HG03175 (cell line): Measurements from ENCODE around the gene EFNA1.

Experiments
- ATAC-seq: cut with Tn5 transposase; IDR thresholded peaks from one replicate; pipeline ENCODE4 v1.9.1; 2021; ENCODE audit warnings: mild to moderate bottlenecking, moderate library complexity; ENCODE audit not compliant: unreplicated experiment

The EFNA1 gene

DNA sequence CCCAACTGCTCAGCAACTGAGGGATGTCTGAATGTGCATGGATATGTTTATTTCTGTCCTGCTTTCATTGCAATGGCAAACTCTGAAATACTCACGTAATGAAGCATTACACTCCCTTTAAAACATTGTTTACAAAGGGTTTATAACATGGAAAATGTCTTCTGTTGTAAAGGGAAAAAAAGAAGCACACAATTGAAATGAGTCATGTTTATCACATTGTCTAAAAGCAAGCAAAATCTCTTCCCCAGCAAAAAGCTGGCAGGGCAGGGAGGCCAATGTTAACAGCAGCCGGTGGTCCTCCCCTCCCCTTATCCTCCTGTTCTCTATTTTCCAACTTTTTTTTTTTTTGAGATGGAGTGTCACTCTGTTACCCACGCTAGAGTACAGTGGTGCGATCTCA is 3.9 kb upstream of the EFNA1 start:
- no peak for ATAC-seq

DNA sequence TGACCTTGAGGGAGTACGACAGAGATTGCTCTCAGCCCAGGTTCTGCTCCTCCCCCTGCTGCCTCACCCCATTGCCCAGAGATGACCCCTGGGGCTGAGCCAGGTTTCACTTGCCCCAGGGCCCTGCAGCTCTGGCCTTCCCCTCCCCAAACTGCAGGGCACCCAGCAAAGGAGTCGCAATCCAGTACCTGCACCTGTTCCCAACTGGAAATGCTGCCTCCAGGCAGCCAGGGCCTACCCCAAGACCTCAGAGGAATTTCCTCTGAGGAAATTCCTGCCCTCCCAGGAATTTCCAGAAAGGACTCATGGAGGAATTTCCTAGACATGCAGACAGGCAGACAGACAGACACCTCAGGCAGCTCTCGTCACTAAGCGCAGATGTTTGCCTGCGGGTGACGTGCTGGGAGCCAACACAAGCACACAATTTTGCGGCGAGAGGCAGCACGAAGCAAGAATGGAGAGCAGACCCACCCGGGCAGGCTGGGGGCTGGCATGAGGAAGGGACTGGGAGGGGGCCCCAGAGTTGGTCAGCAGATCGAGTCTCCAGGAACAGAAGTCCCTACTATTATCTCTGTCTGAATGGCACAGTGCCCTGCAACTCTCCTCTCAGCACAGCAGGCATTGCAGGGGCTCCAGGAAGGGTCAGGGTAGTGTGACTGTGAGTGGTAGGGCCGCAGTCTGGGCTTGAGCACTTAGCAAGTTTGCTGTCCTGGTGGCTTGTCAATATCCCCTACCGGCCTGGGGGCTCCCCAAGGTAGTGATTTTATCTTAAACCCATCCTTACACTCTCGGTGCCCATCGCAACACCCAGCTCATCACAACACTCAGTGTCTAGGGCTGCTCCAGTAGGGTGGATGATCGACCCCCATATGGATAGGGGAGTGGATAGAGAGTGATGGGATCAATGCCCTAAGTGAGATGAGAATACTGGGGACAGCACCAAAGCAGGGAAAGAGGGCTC is 2.9 kb upstream of the EFNA1 start:
- ATAC-seq, result no peak

DNA sequence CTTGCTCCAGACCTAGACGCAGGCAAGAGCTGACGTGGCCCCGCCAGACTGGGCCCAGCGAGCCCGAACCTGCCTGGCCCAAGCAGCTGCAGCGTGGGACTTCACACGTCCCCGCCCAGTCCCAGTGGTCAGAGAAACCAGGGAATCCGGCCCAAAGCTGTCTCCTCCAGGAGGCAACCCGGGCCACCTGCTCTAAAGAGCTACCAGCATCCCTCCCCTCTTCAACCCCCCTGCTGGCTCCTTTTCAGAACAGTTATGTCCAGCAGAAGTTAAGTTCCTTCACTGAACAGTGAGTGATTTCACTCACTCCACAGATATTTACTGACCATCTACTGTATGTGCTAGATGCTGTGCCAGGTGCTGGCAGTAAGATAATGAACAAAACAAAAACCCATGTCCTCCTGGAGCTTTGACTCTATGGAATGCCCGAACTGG is 2.1 kb upstream of the EFNA1 start:
- ATAC-seq, result no peak

DNA sequence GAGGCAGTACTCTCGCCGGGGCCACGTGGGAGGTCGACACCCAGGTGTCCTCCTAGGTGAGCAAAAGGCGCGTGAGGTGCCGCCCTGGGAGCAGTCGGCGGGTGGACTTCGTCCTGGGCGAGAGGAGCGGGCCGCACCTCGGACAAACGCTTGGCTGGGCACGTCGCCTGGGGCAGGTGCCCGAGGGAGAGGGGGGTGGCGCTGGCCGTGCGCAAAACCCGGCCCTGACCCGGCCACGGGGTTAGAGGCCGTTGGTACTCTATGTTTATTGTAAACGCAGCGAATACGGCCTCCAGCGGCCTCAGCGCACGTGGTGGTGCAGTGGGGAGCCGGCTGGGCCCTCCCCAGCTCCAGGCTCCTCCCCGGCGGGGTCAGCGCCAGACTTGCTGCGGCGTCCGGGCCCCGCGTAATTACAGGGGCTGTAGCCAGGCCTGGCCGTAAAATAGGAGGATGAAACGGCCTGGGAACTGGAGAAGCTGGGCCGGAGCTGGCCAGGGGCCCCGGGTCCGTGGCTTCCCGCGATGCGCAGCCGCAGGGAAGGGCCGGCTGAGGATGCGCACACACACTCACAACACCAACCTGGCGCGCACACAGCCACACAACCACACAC is 1.6 kb upstream of the EFNA1 start:
- ATAC-seq, result no peak

DNA sequence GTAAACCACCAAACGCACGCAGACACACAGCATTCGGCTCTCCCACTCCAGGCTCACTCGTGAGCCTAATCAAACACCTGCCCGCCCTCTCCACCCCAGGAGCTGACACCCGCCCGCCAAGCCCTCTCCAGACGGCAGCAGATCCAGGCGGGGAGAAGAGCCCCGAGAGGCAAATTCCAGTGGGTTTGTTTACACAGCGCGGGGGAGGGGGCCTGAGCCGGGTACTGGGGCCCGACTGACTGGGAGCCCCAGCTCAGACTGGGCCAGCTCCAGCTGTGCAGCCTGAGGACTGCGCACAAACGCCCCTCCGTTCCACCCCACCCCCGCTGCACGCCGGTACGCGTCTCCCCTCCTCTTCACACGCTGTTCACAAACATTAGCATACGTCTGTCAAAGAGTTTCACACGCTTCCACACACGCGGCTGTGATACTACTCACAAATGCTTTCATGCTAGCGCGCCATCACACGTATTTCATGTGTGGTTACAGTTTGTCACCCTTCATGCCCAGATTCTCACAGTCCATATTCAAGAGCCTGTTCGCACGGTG is 1.0 kb upstream of the EFNA1 start:
- no peak for ATAC-seq

DNA sequence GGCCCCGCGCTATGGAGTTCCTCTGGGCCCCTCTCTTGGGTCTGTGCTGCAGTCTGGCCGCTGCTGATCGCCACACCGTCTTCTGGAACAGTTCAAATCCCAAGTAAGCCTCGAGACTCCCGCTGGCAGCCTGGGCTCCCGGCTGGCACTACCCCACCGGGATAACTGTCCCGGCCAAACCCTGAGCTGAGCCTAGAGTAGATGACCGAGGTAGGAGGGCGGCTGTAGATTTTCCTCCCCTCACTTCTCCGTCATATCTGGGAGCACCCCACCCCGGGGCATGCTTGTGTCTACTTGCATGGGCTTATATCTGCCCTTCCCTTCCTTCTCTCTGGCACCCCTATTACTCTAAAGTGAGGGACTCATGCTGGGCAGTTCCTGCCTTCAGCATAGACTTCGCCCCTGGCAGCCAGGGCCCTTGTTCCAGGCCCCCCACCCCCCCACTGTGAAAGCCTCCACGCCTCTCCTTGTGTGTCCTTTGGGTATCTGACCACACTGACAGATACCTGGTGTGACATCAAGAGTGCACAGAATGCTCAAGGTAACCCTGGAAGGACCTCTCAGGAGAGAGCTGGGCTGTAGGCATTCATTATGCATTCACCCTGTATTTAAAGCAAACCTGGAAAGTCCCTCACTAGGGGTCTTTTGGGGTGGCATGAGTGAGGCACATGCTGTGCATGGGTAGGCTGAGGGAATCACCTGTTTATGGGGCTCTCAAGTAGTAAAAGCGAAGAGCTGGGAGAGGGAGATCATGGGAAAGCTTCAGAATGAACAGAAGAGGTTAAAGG is 485 bp downstream of the EFNA1 start:
- ATAC-seq, result no peak

DNA sequence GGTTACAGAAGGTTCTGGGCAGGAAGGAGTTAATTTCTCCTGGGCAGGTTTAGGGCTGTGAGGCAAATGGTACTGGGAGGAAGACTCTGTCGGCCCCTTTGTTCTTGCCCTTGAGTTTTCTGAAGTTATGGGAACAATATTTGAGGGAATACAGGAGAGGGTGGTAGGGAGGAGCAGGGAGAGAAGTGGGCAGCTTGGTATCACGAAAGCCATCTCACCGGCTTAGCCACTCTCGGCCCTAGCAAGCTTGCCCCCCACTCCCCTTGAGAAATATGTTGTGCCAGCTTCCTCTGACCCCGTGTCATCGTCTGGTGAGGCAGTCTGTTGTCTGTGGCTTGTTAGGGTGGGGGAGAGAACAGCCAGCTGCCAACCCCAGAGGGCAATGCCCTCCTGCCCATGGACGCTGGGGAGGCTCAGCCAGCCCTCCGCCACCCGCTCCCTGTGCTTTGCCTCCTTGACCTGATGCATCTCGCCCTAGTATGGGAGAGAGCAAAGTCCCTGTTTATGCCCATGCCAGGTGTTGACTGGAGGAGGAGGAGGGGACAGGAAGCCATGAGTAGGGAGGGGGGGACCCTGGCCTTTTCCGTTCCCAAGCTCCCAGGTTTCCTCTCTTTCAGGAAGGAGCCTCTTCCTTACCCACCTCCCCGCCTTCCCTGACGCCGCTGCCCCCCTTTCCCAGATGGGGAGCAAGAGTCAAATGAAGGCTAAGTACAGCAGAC is 1.2 kb downstream of the EFNA1 start:
- ATAC-seq, result no peak

DNA sequence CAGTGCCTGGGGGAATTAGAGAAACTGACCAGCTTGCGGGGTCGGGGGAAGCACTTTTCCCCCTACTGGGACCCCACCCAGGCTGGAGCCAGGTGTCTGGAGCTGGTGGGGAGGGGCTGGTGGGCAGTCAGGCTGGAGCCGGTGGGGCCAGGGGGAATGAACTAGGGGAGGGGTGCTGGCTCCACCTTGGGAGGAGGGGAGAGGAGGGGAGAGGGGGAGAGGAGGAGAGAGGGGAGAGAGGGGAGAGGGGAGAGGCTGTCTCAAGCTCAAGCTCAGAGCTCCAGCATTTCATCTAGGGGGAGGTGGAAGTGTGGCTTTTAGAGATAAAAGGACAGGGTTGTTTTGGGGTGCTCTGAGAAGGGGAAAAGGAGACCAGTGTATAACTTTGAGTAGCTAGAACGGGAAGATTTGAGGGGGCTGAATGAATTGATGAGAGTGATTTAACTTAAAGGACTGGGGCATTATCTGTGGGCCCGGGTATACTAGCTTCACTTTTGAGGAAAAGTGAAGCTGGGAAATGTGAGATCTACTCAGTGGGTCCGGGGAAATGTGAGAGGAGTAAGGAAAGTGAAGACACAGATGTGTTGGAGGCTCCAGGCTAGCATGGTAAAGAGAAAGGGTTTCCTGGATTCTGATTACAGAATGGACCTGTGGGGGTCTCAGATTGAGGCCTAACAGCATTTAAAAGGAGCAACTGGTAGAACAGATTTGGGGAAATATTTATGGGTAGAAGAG is 2.8 kb downstream of the EFNA1 start:
- no peak for ATAC-seq

DNA sequence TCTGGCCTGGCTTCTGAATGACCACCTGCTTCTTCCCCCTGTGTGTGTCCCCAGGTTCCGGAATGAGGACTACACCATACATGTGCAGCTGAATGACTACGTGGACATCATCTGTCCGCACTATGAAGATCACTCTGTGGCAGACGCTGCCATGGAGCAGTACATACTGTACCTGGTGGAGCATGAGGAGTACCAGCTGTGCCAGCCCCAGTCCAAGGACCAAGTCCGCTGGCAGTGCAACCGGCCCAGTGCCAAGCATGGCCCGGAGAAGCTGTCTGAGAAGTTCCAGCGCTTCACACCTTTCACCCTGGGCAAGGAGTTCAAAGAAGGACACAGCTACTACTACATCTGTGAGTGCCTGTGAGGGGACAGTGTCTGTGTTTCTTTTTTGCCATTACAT is 3.6 kb downstream of the EFNA1 start:
- no peak for ATAC-seq

DNA sequence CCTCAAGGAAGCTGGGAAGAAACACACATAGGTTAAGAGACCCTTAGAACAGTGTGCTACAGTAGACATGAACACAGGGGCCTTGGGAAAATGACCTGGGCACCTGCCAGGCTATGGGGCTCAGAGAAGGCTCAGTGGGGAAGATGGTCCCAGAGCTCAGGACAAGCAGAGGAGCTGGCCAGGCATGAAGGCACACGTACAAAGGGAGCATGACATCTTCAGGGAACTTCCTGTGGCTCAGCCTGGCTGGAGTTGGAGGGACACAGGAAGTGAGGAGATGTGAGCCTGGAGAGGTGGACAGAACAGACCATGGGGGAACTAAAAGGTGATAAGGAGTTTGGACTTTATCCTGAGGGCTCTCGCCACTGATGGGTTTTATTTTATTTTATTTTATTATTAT is 4.2 kb downstream of the EFNA1 start:
- no peak for ATAC-seq

DNA sequence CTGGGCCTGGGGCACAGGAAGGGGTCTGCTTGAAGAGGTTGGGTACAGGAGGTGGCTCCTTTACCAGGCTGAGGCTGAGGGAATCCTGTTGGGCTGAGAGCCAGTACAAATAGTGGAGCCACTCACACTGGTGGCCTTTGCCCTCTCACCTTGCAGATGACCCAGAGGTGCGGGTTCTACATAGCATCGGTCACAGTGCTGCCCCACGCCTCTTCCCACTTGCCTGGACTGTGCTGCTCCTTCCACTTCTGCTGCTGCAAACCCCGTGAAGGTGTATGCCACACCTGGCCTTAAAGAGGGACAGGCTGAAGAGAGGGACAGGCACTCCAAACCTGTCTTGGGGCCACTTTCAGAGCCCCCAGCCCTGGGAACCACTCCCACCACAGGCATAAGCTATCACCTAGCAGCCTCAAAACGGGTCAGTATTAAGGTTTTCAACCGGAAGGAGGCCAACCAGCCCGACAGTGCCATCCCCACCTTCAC is 6.2 kb downstream of the EFNA1 start:
- no peak for ATAC-seq

DNA sequence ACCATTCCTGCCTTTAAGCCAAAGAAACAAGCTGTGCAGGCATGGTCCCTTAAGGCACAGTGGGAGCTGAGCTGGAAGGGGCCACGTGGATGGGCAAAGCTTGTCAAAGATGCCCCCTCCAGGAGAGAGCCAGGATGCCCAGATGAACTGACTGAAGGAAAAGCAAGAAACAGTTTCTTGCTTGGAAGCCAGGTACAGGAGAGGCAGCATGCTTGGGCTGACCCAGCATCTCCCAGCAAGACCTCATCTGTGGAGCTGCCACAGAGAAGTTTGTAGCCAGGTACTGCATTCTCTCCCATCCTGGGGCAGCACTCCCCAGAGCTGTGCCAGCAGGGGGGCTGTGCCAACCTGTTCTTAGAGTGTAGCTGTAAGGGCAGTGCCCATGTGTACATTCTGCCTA is 6.6 kb downstream of the EFNA1 start:
- ATAC-seq, result no peak

DNA sequence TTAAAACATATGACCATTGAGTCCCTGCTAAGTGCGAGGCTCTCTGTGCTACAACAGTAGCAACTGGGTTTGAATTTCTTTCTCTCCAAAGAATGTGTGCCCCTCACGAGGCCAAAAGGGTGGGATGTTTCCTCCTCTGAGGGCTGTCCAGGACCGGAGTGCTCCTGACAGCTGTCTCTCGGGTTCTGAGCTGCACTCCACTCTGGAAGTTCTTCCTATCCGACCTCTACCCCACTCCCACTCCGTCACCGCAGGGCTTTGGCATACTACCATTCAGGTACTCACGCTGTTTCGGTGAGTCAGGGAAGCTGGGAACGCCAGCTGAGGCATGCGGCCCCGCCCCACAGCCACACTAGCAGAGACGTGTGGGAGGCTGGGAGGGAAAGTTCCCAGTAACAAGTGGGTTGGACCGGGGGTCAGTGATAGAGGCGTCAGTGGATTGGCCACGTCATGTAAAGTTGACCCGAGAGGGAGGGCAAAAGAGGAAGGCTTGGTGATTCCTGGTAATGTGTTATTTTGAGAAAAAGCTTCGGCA is 7.3 kb downstream of the EFNA1 start:
- peak; percentile 16 for ATAC-seq

DNA sequence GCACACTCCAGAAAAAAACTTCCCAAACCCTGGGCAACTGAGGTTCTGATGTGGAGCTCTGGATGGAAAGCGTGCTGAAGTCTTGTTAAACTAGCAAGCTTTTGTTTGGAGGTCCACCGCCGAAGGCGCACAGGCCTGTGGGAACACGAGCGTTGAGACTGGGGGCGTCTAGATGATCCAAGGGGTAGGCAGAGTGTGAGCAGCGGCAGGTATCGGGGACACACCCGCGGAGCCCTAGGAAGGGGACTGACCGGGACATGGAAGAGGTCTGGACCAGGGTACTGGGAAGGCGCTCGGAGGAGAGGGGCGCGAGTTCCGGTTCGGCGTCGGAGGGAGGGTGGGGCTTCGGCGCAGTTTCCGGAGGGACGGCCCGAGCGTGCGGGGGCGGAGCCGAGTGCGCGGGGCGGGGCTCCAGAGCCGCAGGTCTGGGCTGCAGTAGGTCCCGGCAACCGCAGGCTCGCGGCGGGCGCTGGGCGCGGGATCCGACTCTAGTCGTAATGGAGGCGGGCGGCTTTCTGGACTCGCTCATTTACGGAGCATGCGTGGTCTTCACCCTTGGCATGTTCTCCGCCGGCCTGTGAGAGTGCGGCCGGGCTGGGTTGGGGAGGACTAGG is 7.8 kb downstream of the EFNA1 start, which contains the start of gene SLC50A1:
Gene SLC50A1 (plus strand): TSS at position 438 of the 614 bp plus-strand sequence. CDS start 60 bp downstream, at position 498.
- ATAC-seq, result peak; percentile 70

DNA sequence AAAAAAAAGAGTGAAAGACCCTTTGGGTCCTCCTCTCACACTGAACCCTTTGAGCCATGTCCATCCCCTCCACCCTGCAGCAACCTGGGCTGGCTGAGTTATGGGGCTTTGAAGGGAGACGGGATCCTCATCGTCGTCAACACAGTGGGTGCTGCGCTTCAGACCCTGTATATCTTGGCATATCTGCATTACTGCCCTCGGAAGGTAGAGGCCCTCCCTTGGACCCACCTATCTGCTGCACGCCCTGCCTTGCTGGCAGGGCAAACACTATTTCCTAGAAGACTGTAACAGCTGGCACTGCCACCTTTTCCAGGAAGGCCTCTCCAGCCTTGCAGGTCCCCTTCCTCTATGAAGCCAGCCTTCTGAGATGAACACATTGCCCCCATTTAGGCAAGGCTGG is 9.1 kb downstream of the EFNA1 start:
- ATAC-seq, result no peak

DNA sequence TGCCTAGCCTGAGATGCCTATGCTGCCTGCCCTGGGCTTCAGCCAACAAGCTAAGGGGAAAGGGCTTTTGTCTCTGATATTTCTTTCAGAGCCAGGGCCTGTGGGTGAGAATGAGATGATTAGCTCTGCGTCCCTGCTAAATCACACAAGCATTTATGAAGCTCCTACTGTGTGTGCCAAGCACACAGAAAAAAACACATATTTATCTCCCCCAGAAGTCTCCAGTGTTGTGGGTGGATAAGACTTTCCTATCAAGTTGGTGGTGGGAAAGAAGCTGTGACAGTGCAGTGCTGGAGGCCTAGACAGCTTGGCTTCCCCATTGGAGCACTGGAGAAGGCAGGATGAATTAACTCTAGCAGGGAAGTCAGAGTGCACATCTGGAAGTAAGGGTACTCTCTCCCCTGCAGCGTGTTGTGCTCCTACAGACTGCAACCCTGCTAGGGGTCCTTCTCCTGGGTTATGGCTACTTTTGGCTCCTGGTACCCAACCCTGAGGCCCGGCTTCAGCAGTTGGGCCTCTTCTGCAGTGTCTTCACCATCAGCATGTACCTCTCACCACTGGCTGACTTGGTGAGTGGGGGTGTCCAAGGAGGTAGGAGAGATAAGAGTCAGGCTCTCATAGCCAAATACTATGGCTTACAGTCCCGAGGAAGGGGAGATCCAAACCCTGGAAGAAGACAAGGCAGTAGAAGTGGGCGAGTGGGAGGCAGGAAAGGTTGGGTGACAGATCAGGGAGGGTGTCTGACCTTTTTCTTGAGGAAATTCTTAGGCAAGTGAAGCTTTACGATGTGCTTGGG is 9.7 kb downstream of the EFNA1 start:
- no peak for ATAC-seq

DNA sequence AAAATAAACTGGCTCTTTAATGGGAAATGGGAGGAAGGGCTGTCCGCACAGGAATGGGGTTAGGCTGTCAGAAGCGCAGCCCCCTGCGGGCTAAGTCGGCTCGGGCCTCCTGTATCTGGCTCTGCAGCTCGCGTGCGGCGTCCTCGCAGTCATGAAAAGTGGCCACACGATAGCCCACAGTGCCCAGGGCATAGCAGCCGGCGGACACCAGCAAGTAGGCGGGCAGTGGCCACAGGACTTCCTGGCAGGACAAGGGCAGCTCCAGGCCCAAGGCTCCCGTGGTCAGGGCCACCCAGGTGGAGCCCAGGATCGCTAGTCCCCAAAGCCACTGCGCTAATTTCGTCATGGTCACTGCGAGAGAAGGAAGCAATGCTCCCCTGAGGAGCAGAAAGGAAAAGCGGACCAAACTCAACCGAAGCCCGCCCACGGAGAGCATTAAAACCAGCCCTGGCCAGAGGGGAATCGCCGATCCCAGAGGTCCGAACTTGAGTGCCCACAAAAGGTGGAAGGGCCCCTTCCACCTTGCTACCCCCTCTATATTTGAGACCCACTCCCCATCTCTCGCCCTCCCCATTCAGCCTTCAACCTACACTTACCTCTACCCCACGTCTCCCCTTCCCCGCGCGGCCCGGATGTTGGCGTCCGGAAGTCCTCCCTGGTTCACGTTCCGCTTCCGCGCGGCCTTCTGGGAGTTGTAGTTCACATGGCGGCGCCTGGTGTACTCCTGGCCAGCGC is 12.4 kb downstream of the EFNA1 start, which contains the start of gene DPM3:
Gene DPM3 (minus strand): TSS at position 637 of the 735 bp plus-strand sequence. CDS start 291 bp downstream, at position 346.
- ATAC-seq, result peak; percentile 72
